GM12892 (cell line): Measurements from ENCODE around the gene AMBRA1.

ENCODE experiments used
- POLR2A ChIP-seq: IDR thresholded peaks from 2 replicates; pipeline ENCODE4 v1.6.1; 2011; ENCODE audit warnings: low read depth, low read length, control low read depth
- POLR2AphosphoS5 ChIP-seq: IDR thresholded peaks from 2 replicates; pipeline ENCODE4 v1.6.1; 2011; ENCODE audit warnings: low read depth, low read length, control low read depth
- TAF1 ChIP-seq: IDR thresholded peaks from 2 replicates; pipeline ENCODE4 v1.6.1; 2011; ENCODE audit warnings: low read depth, mild to moderate bottlenecking, control low read depth, low read length, borderline replicate concordance

GRCh38 chr11:46364791-46365190, 229.0 kb downstream of the AMBRA1 start:
- TF ChIP-seq POLR2AphosphoS5, result no peak
- TF ChIP-seq POLR2A, result no peak
- TF ChIP-seq TAF1, result no peak
